Fibroblast of pulmonary artery (primary cell): ENCODE results near the gene ACTRT2.

ENCODE experiments used
- DNase-seq: peaks from one replicate; pipeline ENCODE4 v3.0.0-alpha.2; 2010; ENCODE audit warnings: low read depth
- H3K4me3 ChIP-seq: replicated peaks from 2 replicates; pipeline ENCODE4 v1.5.1; 2011; ENCODE audit warnings: low read depth, mild to moderate bottlenecking, control low read depth, low read length, moderate library complexity
- TF ChIP-seq, protein P1 (sequence below): IDR thresholded peaks from 2 replicates; pipeline ENCODE4 v1.5.1; 2011; ENCODE audit warnings: mild to moderate bottlenecking, control low read depth, low read length, inconsistent platforms; ENCODE audit errors: missing control alignments

ACTRT2 gene

DNA sequence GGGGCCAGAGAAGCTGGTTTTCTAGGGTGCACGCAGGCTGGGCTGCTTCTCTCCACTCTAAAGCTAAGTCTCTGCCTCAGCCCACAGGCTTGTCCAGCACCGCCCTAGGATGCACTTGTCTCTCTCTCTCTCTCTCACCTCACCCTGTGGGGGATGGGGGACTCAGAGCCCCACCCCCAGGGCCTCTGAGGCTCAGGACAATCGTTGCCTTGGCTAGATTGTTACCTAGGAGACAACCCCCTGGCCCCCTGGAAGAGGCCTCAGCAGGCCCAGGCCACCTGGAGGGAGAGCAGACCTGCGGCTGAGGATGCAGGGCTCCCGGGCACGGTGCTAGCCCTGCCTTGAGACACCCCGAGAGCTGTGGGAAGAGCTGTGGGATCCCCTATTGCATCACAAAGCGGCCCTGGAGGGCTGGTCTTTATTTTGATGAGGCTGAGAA lies at the start of gene ACTRT2:
TSS of gene ACTRT2 (plus strand) at position 235 of the 439 bp plus-strand sequence. CDS start 220 bp downstream, outside the sequence.
- no peak for DNase-seq
- TF ChIP-seq, protein P1, sequence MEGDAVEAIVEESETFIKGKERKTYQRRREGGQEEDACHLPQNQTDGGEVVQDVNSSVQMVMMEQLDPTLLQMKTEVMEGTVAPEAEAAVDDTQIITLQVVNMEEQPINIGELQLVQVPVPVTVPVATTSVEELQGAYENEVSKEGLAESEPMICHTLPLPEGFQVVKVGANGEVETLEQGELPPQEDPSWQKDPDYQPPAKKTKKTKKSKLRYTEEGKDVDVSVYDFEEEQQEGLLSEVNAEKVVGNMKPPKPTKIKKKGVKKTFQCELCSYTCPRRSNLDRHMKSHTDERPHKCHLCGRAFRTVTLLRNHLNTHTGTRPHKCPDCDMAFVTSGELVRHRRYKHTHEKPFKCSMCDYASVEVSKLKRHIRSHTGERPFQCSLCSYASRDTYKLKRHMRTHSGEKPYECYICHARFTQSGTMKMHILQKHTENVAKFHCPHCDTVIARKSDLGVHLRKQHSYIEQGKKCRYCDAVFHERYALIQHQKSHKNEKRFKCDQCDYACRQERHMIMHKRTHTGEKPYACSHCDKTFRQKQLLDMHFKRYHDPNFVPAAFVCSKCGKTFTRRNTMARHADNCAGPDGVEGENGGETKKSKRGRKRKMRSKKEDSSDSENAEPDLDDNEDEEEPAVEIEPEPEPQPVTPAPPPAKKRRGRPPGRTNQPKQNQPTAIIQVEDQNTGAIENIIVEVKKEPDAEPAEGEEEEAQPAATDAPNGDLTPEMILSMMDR, result no peak
- H3K4me3 ChIP-seq, result no peak within 1 kb of the TSS

- no peak for DNase-seq
- H3K4me3 ChIP-seq, result no peak overlapping the region
- TF ChIP-seq, protein P1, result no peak
These were observed 49.7 kb upstream of the ACTRT2 start for GRCh38 chr1:2971609-2972008.

GRCh38 chr1:2972011-2972878 lies 49.0 kb upstream of the ACTRT2 start:
- H3K4me3 ChIP-seq, result no peak overlapping the region
- TF ChIP-seq, protein P1, result no peak
- no peak for DNase-seq

- TF ChIP-seq, protein P1, result no peak
- no peak overlapping the region for H3K4me3 ChIP-seq
- no peak for DNase-seq
These were observed 48.2 kb upstream of the ACTRT2 start for GRCh38 chr1:2972879-2973575.

GRCh38 chr1:2973601-2974593 lies 47.4 kb upstream of the ACTRT2 start:
- TF ChIP-seq, protein P1, result no peak
- H3K4me3 ChIP-seq, result no peak overlapping the region
- no peak for DNase-seq

GRCh38 chr1:2974701-2975301 lies 46.5 kb upstream of the ACTRT2 start:
- TF ChIP-seq, protein P1, result no peak
- no peak for DNase-seq
- no peak overlapping the region for H3K4me3 ChIP-seq
